GM15510 (cell line): ENCODE measurements around the gene IGF2BP3.

Experiments
- POLR2A ChIP-seq: IDR thresholded peaks from 3 replicates; pipeline ENCODE4 v1.6.1; 2011; ENCODE audit warnings: borderline replicate concordance; ENCODE audit not compliant: insufficient read length; ENCODE audit errors: extremely low read depth

The IGF2BP3 gene

GRCh38 chr7:23456093-23456492, 14.2 kb downstream of the IGF2BP3 start:
- TF ChIP-seq POLR2A, result no peak

- no peak for TF ChIP-seq POLR2A
Measured at GRCh38 chr7:23454881-23455526, 15.3 kb downstream of the IGF2BP3 start.

- no peak for TF ChIP-seq POLR2A
Measured at GRCh38 chr7:23450518-23450917, 19.8 kb downstream of the IGF2BP3 start.

GRCh38 chr7:23449941-23450340, 20.4 kb downstream of the IGF2BP3 start:
- no peak for TF ChIP-seq POLR2A

- TF ChIP-seq POLR2A, result no peak
Measured at GRCh38 chr7:23445326-23445725, 25.0 kb downstream of the IGF2BP3 start.

GRCh38 chr7:23443974-23444373, 26.3 kb downstream of the IGF2BP3 start:
- TF ChIP-seq POLR2A, result no peak

- no peak for TF ChIP-seq POLR2A
Measured at GRCh38 chr7:23438171-23438570, 32.1 kb downstream of the IGF2BP3 start.

- TF ChIP-seq POLR2A, result no peak
Measured at GRCh38 chr7:23434147-23434917, 36.0 kb downstream of the IGF2BP3 start.

GRCh38 chr7:23431702-23432199, 38.5 kb downstream of the IGF2BP3 start:
- TF ChIP-seq POLR2A, result no peak

- no peak for TF ChIP-seq POLR2A
Measured at GRCh38 chr7:23430893-23431259, 39.4 kb downstream of the IGF2BP3 start.

GRCh38 chr7:23426876-23427275, 43.4 kb downstream of the IGF2BP3 start:
- no peak for TF ChIP-seq POLR2A

GRCh38 chr7:23422909-23423308, 47.4 kb downstream of the IGF2BP3 start:
- no peak for TF ChIP-seq POLR2A

GRCh38 chr7:23422384-23422783, 47.9 kb downstream of the IGF2BP3 start:
- TF ChIP-seq POLR2A, result no peak

GRCh38 chr7:23419845-23420244, 50.4 kb downstream of the IGF2BP3 start:
- TF ChIP-seq POLR2A, result no peak

- no peak for TF ChIP-seq POLR2A
Measured at GRCh38 chr7:23419160-23419559, 51.1 kb downstream of the IGF2BP3 start.

GRCh38 chr7:23418046-23418445, 52.2 kb downstream of the IGF2BP3 start:
- TF ChIP-seq POLR2A, result no peak

- TF ChIP-seq POLR2A, result no peak
Measured at GRCh38 chr7:23415198-23415597, 55.1 kb downstream of the IGF2BP3 start.
